Neural cell (in vitro differentiated cells): ENCODE data around the gene ADRA2A. TPM values are rescaled to one million over a fixed set of nuclear protein-coding genes. Genes with fewer than 3 reads are reported as not detected.

Experiments
- H2AFZ ChIP-seq: fragments of 200-600, 300-800 bp; sonication (generic), shearing (Covaris generic); 2 replicates; pipeline ENCODE4 v1.6.0; 2014; ENCODE audit warnings: low read depth, mild to moderate bottlenecking, antibody characterized with exemption, low read length, moderate library complexity
- H3F3A ChIP-seq: fragments of 200-600 bp; shearing (Covaris generic); 2 replicates; pipeline ENCODE4 v1.6.1; 2016; ENCODE audit warnings: mild to moderate bottlenecking, moderate library complexity, mixed read lengths, antibody characterized with exemption, low read length; ENCODE audit not compliant: insufficient read depth, poor library complexity, severe bottlenecking
- H3K27ac ChIP-seq: fragments of 200-600, 300-800 bp; sonication (generic), shearing (Covaris generic); 2 replicates; pipeline ENCODE4 v1.5.1; 2014; ENCODE audit warnings: mild to moderate bottlenecking, low read length, moderate library complexity
- H3K27me3 ChIP-seq: fragments of 300-800, 200-600 bp; sonication (generic), shearing (Covaris generic); 2 replicates; pipeline ENCODE4 v1.6.0; 2014; ENCODE audit warnings: mild to moderate bottlenecking, low read depth, low read length, moderate library complexity; ENCODE audit not compliant: insufficient read depth
- H3K36me3 ChIP-seq: fragments of 300-800, 200-600 bp; sonication (generic), shearing (Covaris generic); 2 replicates; pipeline ENCODE4 v1.5.1; 2014; ENCODE audit warnings: mild to moderate bottlenecking, antibody characterized with exemption, low read length, moderate library complexity; ENCODE audit not compliant: insufficient read depth
- H3K4me2 ChIP-seq: fragments of 300-800, 200-600 bp; sonication (generic), shearing (Covaris generic); 2 replicates; pipeline ENCODE4 v1.6.0; 2014; ENCODE audit warnings: mild to moderate bottlenecking, low read length
- H3K4me3 ChIP-seq: fragments of 300-800, 200-600 bp; sonication (generic), shearing (Covaris generic); 2 replicates; pipeline ENCODE4 v1.5.1; 2014; ENCODE audit warnings: mild to moderate bottlenecking, low read length, moderate library complexity
- H3K79me2 ChIP-seq: fragments of 200-600 bp; shearing (Covaris generic); replicated peaks from 2 replicates; pipeline ENCODE4 v1.6.0; 2014; ENCODE audit warnings: mild to moderate bottlenecking, low read length, moderate library complexity; ENCODE audit not compliant: insufficient read depth
- H3K9ac ChIP-seq: fragments of 300-800, 200-600 bp; sonication (generic), shearing (Covaris generic); 2 replicates; pipeline ENCODE4 v1.6.1; 2016; ENCODE audit warnings: mild to moderate bottlenecking, low read length, mixed read lengths
- H3K9me2 ChIP-seq: fragments of 200-600 bp; shearing (Covaris generic); 2 replicates; pipeline ENCODE4 v1.6.1; 2016; ENCODE audit warnings: mild to moderate bottlenecking, low read length, mixed read lengths; ENCODE audit not compliant: insufficient read depth
- H3K9me3 ChIP-seq: fragments of 200-600, 300-800 bp; sonication (generic), shearing (Covaris generic); 2 replicates; pipeline ENCODE4 v1.6.1; 2016; ENCODE audit warnings: mild to moderate bottlenecking, mixed run types, low read length, moderate library complexity, mixed read lengths
- H4K20me1 ChIP-seq: fragments of 200-600 bp; shearing (Covaris generic); 2 replicates; pipeline ENCODE4 v1.6.1; 2016; ENCODE audit warnings: mild to moderate bottlenecking, mixed run types; ENCODE audit not compliant: insufficient read depth
- EP300 ChIP-seq: fragments of 450-650 bp; conservative IDR thresholded peaks from 2 replicates; pipeline ENCODE4 v1.6.1; 2014; ENCODE audit warnings: antibody characterized with exemption, mild to moderate bottlenecking, moderate library complexity; ENCODE audit not compliant: poor library complexity, severe bottlenecking
- MXI1 ChIP-seq: fragments of 450-650 bp; conservative IDR thresholded peaks from 2 replicates; pipeline ENCODE4 v1.6.1; 2014; ENCODE audit warnings: antibody characterized with exemption, mild to moderate bottlenecking; ENCODE audit not compliant: poor library complexity, severe bottlenecking
- RAD21 ChIP-seq: fragments of 450-650 bp; conservative IDR thresholded peaks from 2 replicates; pipeline ENCODE4 v1.6.1; 2014; ENCODE audit warnings: antibody characterized with exemption, mild to moderate bottlenecking, moderate library complexity
- SMC3 ChIP-seq: fragments of 450-650 bp; conservative IDR thresholded peaks from 2 replicates; pipeline ENCODE4 v1.6.1; 2014; ENCODE audit warnings: antibody characterized with exemption, mild to moderate bottlenecking, moderate library complexity; ENCODE audit not compliant: poor library complexity
- TAF1 ChIP-seq: IDR thresholded peaks from 2 replicates; pipeline ENCODE4 v1.6.1; 2012; ENCODE audit warnings: low read depth
- polyA plus RNA-seq: library from polyadenylated mRNA; depleted of rRNA; stranded (reverse); fragments of >200 nt; gene quantifications from 2 replicates; pipeline ENCODE4 v1.2.3, GENCODE V29; 2014
- small RNA-seq, 3 experiments: library from RNA; depleted of rRNA; stranded (forward); fragments of <200 nt; gene quantifications; one replicate each; pipeline ENCODE3, GENCODE V24; 2012
- TF ChIP-seq, protein P1 (sequence below): IDR thresholded peaks from 2 replicates; pipeline ENCODE4 v1.6.1; 2012; ENCODE audit warnings: borderline replicate concordance
- TF ChIP-seq, protein P2 (sequence below): fragments of 450-650 bp; IDR thresholded peaks from 2 replicates; pipeline ENCODE4 v1.5.1; 2014; ENCODE audit warnings: antibody characterized with exemption, mild to moderate bottlenecking, moderate library complexity; ENCODE audit not compliant: poor library complexity, severe bottlenecking

ADRA2A gene
- polyA plus RNA-seq, 1 donor from 2014 or later: 2.5 TPM

DNA sequence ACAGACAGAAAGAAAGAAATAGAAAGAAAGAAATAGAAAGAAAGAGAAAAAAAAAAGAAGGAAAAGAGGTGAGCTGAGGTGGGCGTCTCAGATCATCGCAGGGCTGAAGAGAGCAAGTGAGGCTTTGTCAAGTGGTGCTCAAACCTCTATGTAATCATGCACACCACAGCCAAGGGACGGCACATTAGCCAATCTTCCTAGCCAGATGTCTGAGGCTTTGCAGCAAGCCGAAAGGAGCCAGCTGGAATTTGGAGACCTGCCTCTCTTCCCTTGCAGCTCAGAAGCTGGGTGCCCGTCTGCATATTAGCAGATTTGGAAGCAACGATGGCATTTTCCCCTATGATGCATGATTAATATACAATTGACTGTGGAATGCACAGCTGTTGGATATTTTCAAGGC is 52.5 kb downstream of the ADRA2A start:
- Histone ChIP-seq H3K27me3 (peaks cover 12% of the 10 kb centered on the region), H3K36me3 (no peaks in the 10 kb centered on the region), H3F3A (no peaks in the 10 kb centered on the region), H3K9me2 (no peaks in the 10 kb centered on the region), H3K79me2 (no peaks in the 10 kb centered on the region), H3K4me3 (no peak overlapping the region), H3K9ac (no peak overlapping the region), H3K9me3 (no peaks in the 10 kb centered on the region), H2AFZ (no peak overlapping the region), H3K27ac (no peak overlapping the region), H3K4me2 (no peak overlapping the region), H4K20me1 (no peaks in the 10 kb centered on the region)
- TF ChIP-seq SMC3: no peak
- TF ChIP-seq, protein P1, sequence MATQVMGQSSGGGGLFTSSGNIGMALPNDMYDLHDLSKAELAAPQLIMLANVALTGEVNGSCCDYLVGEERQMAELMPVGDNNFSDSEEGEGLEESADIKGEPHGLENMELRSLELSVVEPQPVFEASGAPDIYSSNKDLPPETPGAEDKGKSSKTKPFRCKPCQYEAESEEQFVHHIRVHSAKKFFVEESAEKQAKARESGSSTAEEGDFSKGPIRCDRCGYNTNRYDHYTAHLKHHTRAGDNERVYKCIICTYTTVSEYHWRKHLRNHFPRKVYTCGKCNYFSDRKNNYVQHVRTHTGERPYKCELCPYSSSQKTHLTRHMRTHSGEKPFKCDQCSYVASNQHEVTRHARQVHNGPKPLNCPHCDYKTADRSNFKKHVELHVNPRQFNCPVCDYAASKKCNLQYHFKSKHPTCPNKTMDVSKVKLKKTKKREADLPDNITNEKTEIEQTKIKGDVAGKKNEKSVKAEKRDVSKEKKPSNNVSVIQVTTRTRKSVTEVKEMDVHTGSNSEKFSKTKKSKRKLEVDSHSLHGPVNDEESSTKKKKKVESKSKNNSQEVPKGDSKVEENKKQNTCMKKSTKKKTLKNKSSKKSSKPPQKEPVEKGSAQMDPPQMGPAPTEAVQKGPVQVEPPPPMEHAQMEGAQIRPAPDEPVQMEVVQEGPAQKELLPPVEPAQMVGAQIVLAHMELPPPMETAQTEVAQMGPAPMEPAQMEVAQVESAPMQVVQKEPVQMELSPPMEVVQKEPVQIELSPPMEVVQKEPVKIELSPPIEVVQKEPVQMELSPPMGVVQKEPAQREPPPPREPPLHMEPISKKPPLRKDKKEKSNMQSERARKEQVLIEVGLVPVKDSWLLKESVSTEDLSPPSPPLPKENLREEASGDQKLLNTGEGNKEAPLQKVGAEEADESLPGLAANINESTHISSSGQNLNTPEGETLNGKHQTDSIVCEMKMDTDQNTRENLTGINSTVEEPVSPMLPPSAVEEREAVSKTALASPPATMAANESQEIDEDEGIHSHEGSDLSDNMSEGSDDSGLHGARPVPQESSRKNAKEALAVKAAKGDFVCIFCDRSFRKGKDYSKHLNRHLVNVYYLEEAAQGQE: no peak
- TF ChIP-seq MXI1: no peak
- TF ChIP-seq, protein P2, sequence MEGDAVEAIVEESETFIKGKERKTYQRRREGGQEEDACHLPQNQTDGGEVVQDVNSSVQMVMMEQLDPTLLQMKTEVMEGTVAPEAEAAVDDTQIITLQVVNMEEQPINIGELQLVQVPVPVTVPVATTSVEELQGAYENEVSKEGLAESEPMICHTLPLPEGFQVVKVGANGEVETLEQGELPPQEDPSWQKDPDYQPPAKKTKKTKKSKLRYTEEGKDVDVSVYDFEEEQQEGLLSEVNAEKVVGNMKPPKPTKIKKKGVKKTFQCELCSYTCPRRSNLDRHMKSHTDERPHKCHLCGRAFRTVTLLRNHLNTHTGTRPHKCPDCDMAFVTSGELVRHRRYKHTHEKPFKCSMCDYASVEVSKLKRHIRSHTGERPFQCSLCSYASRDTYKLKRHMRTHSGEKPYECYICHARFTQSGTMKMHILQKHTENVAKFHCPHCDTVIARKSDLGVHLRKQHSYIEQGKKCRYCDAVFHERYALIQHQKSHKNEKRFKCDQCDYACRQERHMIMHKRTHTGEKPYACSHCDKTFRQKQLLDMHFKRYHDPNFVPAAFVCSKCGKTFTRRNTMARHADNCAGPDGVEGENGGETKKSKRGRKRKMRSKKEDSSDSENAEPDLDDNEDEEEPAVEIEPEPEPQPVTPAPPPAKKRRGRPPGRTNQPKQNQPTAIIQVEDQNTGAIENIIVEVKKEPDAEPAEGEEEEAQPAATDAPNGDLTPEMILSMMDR: no peak
- TF ChIP-seq TAF1: no peak
- no peak for TF ChIP-seq RAD21
- TF ChIP-seq EP300: no peak

DNA sequence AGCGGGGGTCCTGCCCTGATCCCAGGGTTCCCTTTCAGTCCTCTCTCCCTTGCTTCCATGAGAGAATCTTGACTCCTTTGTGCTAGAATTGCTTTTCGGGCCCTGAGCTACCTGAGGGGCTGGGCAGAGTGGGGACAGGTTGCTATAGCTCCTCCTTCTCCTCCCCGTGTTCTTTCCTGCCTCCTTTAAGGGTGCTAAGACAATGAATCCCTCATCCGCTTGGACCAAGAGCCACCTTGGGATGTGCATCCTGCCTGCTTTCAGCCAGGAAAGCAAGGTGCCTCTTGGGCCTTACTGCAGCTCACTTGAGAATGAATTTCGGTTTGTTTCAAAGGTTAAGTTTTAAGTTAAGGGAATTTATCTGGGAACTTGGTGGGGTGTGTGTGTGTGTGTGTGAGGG is 53.6 kb downstream of the ADRA2A start:
- no peak overlapping the region for H3K9ac ChIP-seq
- TF ChIP-seq, protein P2: no peak
- TF ChIP-seq RAD21: no peak
- no peak for TF ChIP-seq TAF1
- H3K4me2 ChIP-seq: no peak overlapping the region

More for the DNA sequence above, 53.6 kb downstream of the ADRA2A start:
- no peaks in the 10 kb centered on the region for H3F3A ChIP-seq
- H3K27ac ChIP-seq: no peak overlapping the region
- no peaks in the 10 kb centered on the region for H3K36me3 ChIP-seq
- no peaks in the 10 kb centered on the region for H3K9me3 ChIP-seq
- no peak overlapping the region for H3K4me3 ChIP-seq
- peaks cover 22% of the 10 kb centered on the region for H3K27me3 ChIP-seq
- H3K9me2 ChIP-seq: no peaks in the 10 kb centered on the region
- H3K79me2 ChIP-seq: no peaks in the 10 kb centered on the region
- H4K20me1 ChIP-seq: no peaks in the 10 kb centered on the region
- H2AFZ ChIP-seq: no peak overlapping the region

Small RNA genes within 50 kb of the gene (small RNA-seq; reads per million reads assigned to genes)
- gene AL355863.1: 0 reads per million in 3 experiments

Other genes starting within 250 kb of the ADRA2A start
- gene PDCD4, start 205.1 kb upstream of the ADRA2A start, polyA plus RNA-seq: 53.1 and 83.5 TPM in 2 replicates
- gene BBIP1, start 157.8 kb upstream of the ADRA2A start, polyA plus RNA-seq: 73.3 and 74.5 TPM in 2 replicates
- gene SHOC2, start 157.4 kb upstream of the ADRA2A start, polyA plus RNA-seq: 38.2 and 46.0 TPM in 2 replicates